ENCODE results near the gene FGF8. TPM values are rescaled to one million over a fixed set of nuclear protein-coding genes. Genes with fewer than 3 reads are reported as not detected.

FGF8 gene
- total and polyA plus RNA-seq, 2 of the 13 experiments (the other 11 are each of a cell fraction or from before 2014, with no cell fraction given) = not detected

DNA sequence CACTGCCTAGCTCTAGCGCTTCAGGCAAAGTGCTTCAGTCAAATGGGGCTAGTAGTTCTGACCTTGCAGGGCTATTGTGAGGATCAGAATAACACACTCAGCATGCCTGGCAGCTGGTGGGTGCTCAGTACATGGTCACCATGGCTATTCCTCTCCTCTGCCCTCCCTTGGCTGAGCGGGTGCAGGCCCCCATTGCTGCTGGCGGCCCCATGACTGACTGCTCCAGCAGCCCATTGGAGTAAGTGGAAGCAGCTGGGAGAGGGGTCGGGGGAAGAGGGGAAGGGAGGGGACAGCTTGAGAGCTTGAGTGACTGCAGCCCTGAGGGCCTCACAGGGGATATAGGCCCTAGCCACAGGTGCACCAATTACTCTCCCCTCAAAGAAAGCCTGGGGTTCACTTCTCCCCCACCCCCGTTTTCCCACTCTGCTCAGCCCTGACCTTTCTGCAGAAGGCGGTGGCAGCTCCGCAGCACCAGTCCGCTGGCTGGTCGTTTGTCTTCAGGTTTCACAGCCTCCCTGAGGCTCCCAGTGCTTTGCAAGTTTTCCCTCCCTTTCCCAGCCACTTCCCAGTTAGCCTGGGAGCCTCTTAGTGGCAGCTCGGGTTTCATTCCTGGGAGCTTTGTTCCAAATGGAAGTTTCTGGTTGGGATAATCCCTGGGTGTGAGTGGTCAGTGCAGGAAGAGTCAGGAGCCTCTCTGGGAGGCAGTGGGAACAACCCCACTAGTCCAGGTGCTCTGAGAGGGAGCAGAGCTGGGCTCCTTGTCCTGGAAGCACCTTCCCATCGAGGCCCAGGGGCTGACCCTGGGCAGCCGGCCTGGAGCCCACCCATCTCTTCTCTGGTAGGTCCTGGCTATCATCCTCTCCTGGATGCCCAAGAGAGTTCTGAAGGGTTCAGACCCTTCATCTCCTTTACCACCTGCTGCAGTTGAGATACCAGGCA is 16.3 kb downstream of the FGF8 start:
- in situ Hi-C loops (cut with HindIII; ENCODE audit: extremely low pct_ligation_motif_present, low pct_unique_long_range_greater_than_20kb) = no loop called here
- no peaks in the 10 kb centered on the region for H3K36me3 ChIP-seq (replicated peaks in 1 of 2; ENCODE audit: control insufficient read depth in 1 of 2, insufficient read depth in 2 of 2, low read length in 2 of 2)
- CTCF ChIA-PET (ENCODE audit: low intra/inter-chr PET ratio, low total read pairs) = no interaction called here

More for the DNA sequence above, 16.3 kb downstream of the FGF8 start:
- 17% methylated on average over 9 of the region's 12 CpGs for WGBS (ENCODE audit: low lambda C conversion rate)
- intact Hi-C loops (cut with micrococcal nuclease; ENCODE audit: unreplicated experiment) = no loop called here
- BruUV-seq (replicated peaks) = no TSS peak
- no peak overlapping the region for H2AFZ ChIP-seq (ENCODE audit: low read length)
- H3K9ac ChIP-seq (ENCODE audit: insufficient read depth, low read depth, low read length) = no peak overlapping the region
- H3K79me2 ChIP-seq (ENCODE audit: insufficient read depth, low read length) = no peaks in the 10 kb centered on the region
- H3K27ac ChIP-seq (ENCODE audit: extremely low read length, insufficient read depth, low read length) = no peak overlapping the region
- no peak overlapping the region for H3K4me2 ChIP-seq (ENCODE audit: low read depth, low read length)
- H4K20me1 ChIP-seq (ENCODE audit: insufficient read depth, low read length) = no peaks in the 10 kb centered on the region
- H3K27me3 ChIP-seq (ENCODE audit: control insufficient read depth in 1 of 2, insufficient read depth in 2 of 2, low read length in 2 of 2) = peaks cover 14 to 60% of the 10 kb centered on the region in 2 experiments; a peak in 4 of 5 replicates
- no peak for ATAC-seq
- H3K9me3 ChIP-seq (ENCODE audit: low read length) = no peaks in the 10 kb centered on the region
- H3K4me1 ChIP-seq (ENCODE audit: insufficient read depth, low read length) = no peaks in the 10 kb centered on the region
- no peak for FAIRE-seq
- TF ChIP-seq, protein P1, sequence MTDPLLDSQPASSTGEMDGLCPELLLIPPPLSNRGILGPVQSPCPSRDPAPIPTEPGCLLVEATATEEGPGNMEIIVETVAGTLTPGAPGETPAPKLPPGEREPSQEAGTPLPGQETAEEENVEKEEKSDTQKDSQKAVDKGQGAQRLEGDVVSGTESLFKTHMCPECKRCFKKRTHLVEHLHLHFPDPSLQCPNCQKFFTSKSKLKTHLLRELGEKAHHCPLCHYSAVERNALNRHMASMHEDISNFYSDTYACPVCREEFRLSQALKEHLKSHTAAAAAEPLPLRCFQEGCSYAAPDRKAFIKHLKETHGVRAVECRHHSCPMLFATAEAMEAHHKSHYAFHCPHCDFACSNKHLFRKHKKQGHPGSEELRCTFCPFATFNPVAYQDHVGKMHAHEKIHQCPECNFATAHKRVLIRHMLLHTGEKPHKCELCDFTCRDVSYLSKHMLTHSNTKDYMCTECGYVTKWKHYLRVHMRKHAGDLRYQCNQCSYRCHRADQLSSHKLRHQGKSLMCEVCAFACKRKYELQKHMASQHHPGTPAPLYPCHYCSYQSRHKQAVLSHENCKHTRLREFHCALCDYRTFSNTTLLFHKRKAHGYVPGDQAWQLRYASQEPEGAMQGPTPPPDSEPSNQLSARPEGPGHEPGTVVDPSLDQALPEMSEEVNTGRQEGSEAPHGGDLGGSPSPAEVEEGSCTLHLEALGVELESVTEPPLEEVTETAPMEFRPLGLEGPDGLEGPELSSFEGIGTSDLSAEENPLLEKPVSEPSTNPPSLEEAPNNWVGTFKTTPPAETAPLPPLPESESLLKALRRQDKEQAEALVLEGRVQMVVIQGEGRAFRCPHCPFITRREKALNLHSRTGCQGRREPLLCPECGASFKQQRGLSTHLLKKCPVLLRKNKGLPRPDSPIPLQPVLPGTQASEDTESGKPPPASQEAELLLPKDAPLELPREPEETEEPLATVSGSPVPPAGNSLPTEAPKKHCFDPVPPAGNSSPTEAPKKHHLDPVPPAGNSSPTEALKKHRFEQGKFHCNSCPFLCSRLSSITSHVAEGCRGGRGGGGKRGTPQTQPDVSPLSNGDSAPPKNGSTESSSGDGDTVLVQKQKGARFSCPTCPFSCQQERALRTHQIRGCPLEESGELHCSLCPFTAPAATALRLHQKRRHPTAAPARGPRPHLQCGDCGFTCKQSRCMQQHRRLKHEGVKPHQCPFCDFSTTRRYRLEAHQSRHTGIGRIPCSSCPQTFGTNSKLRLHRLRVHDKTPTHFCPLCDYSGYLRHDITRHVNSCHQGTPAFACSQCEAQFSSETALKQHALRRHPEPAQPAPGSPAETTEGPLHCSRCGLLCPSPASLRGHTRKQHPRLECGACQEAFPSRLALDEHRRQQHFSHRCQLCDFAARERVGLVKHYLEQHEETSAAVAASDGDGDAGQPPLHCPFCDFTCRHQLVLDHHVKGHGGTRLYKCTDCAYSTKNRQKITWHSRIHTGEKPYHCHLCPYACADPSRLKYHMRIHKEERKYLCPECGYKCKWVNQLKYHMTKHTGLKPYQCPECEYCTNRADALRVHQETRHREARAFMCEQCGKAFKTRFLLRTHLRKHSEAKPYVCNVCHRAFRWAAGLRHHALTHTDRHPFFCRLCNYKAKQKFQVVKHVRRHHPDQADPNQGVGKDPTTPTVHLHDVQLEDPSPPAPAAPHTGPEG (CRISPR knock-in tag; IDR thresholded peaks at IDR 0.05) = no peak
- TF ChIP-seq ZFAT (CRISPR knock-in tag; conservative IDR thresholded peaks at IDR 0.05) = no peak
- TF ChIP-seq ZNF589 (CRISPR knock-in tag; conservative IDR thresholded peaks at IDR 0.05) = no peak
- no peak for TF ChIP-seq NFE2L2 (IDR thresholded peaks at IDR 0.05; ENCODE audit: low read length)
- TF ChIP-seq ZSCAN21 (CRISPR knock-in tag; IDR thresholded peaks at IDR 0.05; ENCODE audit: borderline replicate concordance) = no peak
- no peak for TF ChIP-seq ZSCAN25 (CRISPR knock-in tag; IDR thresholded peaks at IDR 0.05)
- TF ChIP-seq MEF2D (CRISPR knock-in tag; IDR thresholded peaks at IDR 0.05) = no peak
- TF ChIP-seq NKX3-1 (CRISPR knock-in tag; IDR thresholded peaks at IDR 0.05) = no peak
- no peak for TF ChIP-seq ZNF34 (CRISPR knock-in tag; IDR thresholded peaks at IDR 0.05; ENCODE audit: borderline replicate concordance)
- TF ChIP-seq TEAD3 (CRISPR knock-in tag; optimal IDR thresholded peaks at IDR 0.05; ENCODE audit: borderline replicate concordance) = no peak
- TF ChIP-seq RBAK (CRISPR knock-in tag; IDR thresholded peaks at IDR 0.05) = no peak
- TF ChIP-seq ZFP36L1 (CRISPR knock-in tag; IDR thresholded peaks at IDR 0.05) = no peak
- TF ChIP-seq MEIS2 (CRISPR knock-in tag; IDR thresholded peaks at IDR 0.05) = no peak
- DNase-seq (ENCODE audit: low spot score) = no peak
- POLR2A ChIA-PET = no interaction called here
- no peak overlapping the region for H3K4me3 ChIP-seq (replicated peaks in 1 of 3; ENCODE audit: insufficient read depth in 1 of 3, low read depth in 2 of 3, low read length in 3 of 3)
